ENCODE measurements around the gene DLGAP1.
A peak's percentile ranks its signal among the peaks of the same experiment; 100 is the strongest.
"Not testable (repeated sequence)": the region's sequence is repeated elsewhere in the genome, so short reads cannot be mapped to it uniquely, and the experiment has no call there.

The DLGAP1 gene

DNA sequence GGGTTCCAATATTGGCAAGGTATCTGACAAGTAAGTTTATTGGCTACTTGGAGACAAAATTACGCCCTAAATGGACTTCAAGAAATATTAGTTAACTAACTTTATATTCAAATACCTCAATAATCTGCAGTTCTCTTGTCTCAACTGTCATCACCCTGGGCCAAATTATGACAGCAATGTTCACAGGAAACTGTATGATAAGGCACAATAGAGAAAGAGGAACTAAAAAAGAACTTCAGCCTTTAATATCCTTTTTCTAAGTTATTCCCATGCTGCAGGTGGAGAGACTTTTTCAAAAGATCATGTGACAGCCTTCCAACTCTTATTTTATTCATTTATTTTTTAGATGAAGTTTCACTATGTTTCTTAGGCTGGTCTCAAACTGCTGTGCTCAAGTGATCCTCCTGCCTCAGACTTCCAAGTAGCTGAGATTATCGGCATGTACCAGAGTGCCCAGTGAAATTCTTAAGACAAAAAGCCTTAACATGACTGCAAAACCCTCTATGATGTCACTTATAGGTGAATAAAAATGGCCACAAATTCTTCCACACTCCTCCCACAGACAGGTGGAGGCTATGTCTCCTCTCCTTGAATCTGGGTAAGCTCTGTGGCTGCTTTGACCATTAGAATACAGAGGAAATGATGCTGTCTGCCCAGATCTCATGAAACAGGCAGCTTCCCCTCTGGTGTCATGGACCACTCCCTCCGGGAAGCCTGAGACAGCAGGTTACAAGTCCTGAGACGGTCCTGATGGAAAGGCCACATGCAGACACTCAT, 794.2 kb downstream of the DLGAP1 start:
- no peak for DNase-seq (ENCODE audit: low read depth in 2 of 2)

DNA sequence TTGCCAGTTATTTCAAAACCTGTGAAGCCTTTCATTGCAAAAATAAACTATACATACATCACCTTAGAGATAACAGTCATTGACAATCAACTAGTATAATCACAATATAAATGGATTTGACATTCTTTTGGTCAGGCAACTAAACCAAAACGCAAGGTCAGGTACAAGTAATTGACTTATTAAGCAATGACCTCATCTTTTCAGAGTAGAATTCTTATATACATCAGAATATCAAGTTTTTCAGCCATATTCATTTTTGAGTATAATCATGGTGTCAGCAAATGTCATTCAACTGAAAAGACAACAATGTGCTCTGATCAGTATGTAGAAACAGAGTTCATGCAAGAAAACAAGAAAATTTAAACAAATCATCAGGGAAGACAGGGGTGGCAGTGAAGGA, 796.6 kb downstream of the DLGAP1 start:
- no peak for DNase-seq (ENCODE audit: low read depth in 2 of 2)

DNA sequence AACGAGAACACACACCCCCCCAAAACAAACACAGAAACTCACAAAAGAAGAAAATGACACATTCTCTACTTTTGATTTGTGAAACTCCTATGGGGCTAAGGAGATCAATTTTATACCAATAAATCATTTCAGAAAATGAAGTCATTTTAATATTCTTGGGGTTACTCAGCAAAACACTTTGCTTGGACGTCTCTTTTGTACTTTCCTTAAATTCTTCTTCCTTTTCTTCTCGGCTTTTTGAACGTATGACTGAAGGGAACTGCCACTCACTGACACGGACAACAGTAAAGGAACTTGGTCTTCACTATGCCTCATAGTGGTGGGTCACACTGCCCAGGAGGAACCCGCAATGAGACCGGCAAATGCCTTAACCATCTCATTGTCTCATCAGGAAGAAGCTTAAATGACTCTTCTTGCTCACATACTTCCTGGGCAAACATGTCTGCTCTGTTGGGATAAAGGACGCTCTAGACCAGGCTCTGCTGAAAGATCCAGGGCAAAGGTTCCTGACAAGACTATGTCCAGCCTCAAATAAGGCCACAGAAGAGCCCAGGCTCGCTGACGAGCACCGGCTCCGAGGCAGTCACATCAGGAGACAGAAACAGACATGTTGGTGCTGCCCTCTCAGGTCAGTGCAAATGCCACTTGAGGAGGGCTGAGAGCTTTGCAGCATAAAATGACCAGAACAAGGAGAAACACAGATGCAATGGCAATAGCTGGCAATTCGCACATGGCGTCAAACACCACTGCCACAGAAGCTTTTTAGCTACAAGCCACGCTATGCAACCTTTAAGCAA, 799.7 kb downstream of the DLGAP1 start:
- no peak for DNase-seq (ENCODE audit: low read depth in 2 of 2)

DNA sequence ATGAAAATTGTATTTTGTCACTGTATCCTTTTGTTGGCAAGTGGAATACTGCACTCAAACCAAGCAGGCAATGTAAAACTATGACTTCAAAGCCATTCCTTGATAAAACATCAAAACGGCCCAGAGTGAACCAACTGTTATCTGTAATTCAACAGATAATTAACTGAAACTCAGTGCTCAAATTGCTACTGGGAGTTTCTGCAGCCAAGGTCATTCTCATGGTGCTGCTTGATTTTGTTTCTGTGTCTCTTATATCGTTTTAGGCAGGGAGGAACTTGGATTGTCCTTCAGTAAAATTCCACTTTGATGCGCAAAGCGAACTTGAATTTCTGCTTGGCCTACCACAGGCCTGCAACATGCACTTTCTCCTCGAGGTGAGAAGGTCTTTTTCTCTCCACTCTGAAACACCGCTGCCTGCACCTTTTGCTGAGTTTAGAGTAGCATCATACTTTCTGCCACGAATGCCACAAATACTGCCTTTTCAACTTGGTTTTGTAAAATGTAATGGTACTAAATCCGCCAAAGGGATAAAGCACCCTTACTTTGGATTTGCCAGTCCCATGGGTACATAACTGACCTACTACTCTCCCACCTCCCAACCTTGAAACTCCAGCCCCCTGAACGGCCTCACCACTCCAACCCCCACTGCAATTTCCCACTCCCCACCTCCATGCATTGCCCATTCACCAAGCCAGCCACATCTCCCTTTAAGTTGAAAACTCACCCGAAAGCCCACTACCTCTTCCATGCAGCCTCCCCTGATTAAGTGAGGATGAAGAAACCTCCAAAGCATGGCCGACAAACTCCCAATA, 800.5 kb downstream of the DLGAP1 start:
- DNase-seq (ENCODE audit: low read depth in 2 of 2), result no peak

DNA sequence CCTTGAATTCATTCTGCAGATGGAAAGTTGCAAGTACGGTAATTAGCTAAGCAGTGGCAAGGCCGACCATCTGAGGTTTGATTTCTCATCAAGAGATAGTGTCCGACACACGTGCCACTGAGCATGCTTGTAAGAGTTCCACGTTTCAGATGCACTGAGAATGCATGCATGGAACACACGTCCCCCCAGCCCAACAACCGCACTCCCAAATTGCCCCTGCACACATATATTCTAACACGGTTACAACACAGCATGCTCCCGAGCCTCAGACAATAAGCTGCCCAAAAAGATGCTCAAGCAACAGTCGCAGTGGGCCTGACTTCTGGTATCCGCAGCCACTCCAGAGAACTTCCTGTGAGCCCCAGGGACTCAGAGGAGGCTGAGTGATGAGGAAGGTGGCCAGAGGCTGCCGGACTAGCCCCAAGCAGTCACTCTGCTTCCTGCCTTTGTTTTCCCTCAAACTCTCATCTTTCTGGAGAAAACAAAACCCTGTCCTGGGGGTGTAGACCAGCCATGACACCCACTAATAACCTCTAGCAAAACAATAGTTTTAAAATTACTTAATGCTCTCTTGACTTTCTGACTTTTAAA, 801.2 kb downstream of the DLGAP1 start:
- no peak for DNase-seq (ENCODE audit: low read depth in 2 of 2)

DNA sequence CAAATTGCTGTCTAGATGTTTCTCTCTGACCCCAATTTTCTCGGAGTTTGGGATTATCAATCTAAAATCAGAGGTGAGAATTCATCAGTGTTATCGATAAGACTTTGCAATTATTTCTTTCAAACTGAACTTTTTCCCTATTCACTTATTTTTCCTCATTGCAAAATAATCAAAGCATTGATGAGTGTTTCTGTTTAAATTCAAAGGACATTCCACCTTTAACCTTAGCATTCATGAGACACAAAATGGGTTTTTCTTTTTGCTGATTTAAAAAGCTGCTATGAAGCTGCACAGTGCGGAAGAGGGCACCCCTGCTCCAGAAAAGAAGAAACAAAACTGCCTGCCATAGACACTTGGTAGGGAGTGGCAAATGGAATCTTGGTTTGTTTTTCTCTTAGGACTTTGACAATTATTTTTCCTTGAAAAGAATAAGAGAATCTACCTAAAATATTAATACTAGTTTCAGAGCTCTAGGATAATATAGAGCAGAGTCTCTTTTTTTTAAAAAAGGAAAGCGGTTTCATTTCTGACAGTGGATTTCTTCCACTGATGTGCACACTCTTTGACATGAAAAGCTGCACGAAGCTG, 801.8 kb downstream of the DLGAP1 start:
- no peak for DNase-seq (ENCODE audit: low read depth in 2 of 2)

DNA sequence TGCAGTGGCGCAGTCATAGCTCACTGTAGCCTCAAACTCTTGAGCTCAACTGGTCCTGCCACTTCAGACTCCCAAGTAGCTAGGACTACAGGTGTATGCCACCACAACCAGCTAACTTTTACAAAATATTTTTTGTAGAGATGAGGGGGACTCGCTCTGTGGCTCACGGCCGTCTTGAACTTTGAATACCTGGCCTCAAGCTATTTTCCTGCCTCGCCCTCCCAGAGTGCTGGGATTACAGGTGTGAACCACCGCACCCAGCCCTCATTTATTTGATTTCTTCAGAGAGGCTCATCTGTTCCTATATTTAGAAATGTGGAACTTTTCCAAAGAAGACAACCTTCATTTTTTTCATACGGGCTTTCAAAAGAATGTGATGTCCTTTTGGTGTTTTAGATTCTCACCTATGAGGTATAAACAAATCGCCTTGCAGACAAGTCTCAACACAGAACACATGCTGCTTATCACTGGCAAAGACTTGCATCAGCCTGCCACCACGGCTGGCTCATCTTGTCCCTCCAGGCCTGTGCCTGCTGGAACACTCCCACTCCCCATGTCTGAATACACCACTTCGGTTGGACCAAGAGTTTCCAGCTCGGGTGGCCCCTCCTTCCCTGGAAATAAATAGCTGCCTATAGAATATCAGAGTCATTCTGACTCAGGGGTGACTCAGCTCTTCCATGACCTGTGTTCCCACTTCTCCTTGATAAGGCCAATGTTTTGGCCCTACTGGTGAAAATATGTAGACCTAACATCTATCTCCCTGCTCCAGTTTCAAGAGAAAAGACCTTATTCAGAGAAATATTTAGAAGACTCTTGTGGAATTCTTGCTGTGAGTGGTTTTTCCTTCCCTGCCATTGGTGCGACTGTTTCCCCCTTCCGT, 802.5 kb downstream of the DLGAP1 start:
- peak; percentile 29 to 78 for DNase-seq (ENCODE audit: low read depth in 2 of 2)

DNA sequence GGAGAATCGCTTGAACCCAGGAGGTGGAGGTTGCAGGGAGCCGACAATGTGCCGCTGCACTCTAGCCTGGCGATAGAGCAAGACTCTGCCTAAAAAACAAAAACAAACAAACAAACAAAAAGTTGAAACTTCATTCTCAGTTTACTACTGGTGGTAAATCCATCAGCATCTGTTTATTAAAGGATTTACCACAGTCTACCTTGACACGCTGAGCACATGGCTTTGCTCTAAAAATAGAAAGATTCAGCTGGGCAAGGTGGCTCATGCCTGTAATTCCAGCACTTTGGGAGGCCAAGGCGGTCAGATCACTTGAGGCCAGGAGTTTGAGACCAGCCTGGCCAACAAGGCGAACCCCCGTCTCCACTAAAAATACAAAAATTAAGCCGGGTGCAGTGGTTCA, 803.8 kb downstream of the DLGAP1 start:
- no peak for DNase-seq (ENCODE audit: low read depth in 2 of 2)

DNA sequence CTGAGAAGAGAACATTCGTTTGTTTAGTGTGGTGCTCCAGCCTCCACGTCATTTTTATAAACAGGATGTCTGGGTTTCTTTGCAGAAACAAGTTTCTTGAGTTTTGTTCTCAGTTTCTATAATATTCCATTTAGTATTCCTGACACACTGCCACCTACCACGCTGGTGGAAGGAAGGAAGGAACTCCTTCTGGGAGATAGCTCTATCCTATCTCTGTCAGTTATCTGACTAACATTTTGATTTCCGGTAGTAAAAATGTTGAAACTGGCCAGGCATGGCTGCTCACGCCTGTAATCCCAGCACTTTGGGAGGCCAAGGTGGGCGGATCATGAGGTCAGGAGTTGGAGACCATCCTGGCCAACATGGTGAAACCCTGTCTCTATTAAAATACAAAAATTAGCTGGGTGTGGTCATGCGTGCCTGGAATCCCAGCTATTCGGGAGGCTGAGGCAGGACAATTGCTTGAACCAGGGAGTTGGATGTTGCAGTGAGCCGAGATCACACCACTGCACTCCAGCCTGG, 804.5 kb downstream of the DLGAP1 start:
- not testable (repeated sequence) for DNase-seq (ENCODE audit: low read depth in 2 of 2)

DNA sequence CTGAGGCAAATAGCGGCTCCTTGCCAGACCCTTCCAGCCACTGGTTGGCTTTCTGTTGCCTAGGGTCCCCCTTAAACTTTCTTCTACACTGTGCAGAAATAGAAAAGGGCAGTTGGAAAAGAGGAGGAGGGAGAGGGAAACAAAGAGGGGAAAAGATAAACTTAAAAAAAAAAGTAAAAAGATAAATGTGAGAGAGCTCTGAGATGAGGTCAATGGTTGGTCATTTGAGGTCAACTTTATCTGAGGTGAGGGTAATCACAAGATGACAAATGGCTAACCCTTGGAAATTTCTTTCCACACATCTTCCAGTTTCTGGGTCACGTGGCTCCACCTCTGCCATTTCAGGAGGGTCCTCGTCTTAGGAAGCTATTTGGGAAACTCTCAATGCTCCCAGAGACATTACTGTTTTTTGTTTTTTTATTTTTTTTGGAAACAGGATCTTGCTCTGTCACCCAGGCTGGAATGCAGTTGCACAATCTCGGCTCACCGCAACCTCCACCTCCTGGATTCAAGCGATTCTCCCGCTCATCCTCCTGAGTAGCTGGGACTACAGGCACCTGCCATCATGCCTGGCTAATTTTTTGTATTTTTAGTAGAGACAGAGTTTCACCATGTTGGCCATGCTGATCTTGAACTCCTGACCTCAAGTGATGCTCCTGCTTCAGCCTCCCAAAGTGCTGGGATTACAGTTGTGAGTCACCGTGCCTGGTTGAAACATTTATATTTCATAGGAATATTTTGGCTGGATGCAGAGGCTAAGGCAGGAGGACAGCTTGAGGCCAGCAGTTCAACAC, 805.3 kb downstream of the DLGAP1 start:
- no peak for DNase-seq (ENCODE audit: low read depth in 2 of 2)

DNA sequence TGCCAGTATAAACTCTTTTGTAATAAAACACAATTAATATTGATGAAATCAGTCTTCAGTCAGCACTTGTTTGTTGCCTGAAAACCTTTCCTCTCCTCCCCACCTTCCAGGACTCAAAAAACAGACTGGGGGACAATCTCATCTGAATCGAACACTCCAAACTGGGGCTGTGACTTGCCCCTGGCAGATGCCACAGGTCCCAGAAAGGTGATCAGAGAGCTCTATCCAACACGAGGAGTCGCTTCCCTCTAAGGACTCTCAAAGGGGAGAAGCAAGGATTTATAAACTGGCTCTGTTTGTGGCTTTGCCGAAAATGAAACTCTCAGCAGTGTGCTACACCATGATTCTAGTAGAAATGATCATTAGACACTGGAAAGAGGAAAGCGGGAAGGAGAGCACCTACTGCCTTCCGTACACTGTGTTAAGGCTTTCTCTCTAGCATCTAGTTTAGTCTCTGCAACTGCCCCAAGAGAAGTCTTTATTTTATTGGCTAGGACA, 805.9 kb downstream of the DLGAP1 start:
- DNase-seq (ENCODE audit: low read depth in 2 of 2), result no peak

DNA sequence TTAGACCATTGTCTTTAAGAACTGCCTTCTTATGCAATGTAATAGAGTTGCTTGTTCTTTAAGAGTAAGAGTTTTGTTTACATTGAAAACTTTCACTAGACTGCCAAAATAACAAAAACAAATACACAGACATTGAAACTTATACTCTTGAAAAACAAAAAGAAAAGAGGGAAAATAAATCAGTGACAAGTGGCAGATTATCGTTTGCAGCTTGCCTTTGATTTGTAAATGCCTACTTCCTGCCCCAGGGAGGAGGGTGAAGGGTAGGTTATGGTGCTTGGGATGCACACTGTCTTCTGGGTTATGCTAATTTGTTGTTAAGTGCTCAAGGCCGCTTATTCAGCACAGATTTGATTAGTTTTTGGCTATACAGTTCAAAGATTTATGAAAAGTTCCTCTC, 806.5 kb downstream of the DLGAP1 start:
- no peak for DNase-seq (ENCODE audit: low read depth in 2 of 2)

DNA sequence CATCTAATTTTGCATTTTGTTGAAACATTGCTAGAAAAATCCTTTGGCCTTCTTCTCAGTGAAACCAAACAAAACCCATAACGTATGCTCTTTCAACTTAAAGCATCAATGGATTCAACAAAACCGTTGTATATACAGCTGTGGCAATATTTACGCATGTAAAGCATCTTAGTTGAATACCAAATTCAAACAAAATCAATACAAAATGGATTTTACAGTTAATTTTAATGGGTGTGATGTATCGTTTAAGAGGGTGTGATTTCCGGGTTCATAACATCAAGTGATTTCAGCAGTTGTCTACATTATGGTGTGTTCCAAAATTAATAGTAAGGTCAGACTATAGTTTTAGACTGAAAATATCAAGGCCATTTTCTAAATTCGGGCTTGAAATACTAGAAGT, 806.9 kb downstream of the DLGAP1 start:
- no peak for DNase-seq (ENCODE audit: low read depth in 2 of 2)

DNA sequence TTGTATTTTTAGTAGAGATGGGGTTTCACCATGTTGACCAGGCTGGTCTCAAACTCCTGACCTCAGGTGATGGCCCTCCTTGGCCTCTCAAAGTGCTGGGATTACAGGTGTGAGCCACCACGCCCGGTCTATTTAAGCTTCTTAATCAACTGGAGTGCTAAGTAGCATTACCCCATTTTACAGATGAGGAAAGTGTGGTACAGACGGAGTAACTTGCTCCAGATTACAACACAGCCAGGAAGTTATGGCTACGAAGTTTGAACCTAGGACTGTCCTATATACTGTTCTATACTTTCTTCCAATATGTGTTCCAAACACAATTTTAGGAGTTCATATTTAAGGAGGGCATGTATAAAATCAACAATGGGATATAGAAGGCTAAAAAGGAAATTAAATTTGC, 807.5 kb downstream of the DLGAP1 start:
- DNase-seq (ENCODE audit: low read depth in 2 of 2), result no peak

DNA sequence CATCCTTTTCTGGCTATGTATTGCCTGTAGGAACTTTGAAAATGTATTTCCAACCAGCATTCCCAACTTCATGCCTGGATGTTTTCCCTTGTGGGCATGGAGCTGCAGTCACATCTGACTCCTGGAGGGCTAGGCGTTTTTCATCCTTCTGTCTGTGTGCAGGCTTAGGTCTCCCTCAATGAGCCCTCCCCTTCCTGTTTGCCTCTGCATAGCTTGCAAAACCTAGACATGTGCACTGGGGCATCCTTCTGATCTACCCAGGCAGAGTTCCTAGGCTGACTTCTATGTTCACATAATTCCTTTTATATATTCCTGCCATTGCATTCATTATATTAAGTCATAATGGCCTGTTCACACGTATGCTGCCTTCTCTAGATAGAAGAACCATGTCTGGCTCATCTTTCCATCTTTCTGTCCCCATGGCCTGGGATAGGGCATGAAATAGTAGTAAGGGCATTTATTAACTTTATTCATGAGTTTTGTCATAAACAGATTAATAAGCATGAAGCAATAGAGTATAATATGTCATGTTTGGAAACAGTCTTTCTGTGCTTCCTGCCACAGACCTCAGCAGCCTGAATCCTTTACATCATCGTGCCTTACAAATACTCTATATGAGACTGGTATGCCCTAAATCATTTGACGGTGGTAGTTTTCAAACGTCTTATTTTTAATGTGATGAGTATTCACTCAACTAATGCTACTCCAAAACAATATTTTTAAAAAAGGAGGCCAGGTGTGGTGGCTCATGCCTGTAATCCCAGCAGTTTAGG, 809.5 kb downstream of the DLGAP1 start:
- no peak for DNase-seq (ENCODE audit: low read depth in 2 of 2)

DNA sequence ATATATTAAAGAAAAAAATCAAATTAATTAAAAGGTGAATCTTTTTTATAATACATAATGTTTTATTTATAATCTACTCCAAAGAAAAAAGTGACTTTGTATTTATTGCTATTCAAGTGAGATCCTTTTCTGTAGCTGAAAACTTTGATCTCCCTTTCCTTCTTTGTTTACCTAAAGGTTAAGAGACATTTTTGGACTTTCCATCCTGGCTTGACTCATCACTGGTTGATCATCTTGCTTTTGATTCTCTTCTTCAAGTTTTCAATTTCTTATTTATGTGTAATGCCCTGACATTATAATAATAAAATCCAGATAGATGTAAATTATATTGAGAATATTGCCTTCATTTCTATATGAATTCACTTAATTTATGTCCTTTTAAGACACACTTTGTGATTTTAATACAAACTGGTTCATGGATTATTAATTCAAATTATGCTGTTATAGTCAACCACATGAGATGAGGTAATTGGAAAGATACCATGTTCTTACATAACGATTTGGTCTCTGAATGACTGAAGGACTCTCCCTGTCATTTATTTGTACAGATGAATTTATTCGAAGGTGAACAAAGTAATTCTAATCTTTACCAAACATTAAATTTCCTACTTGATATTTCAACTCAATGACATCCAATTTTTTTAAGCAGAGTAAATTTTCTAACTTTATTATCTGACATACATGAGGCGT, 820.7 kb downstream of the DLGAP1 start:
- no peak for DNase-seq (ENCODE audit: low read depth in 2 of 2)

DNA sequence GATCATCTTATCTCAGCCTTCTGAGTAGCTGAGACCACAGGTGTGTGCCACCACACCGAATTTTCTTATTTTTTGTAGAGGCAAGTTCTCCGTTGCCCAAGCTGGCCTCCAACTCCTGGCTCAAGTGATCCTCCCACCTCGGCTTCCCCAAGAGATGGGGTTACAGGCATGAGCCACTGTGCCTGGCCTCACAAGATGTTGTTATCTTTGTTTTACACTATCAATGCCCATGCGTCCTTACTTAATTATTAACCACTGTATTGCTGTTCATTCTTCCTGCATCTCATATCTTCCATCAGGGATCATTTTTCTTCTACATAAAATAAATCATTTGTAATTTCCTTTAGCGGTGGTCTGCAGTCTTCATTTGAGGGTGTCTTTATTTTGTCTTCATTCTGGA, 823.2 kb downstream of the DLGAP1 start:
- DNase-seq (ENCODE audit: low read depth in 2 of 2), result no peak

DNA sequence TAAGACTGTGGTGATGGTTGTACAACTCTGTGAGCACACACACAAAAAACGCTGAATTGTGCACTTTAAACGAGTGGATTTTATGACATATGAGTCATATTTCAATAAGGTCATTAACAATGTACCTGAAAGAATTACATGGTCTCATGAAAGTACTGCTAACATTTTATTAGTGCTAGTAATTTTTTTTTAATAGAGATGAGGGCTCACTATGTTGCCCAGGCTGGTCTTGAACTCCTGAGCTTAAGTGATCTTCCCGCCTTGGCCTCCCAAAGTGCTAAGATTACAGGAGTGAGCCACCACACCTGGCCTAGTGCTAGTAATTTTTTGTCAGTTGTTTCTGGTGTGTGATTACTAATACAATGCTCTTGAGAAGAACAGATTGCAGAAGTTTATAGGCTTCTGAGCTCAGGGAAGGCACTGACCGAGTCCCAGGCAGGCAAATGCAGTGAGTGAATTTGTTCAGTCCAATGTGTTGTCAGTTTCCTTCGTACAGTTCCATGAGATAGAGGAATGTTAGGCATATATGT, 828.1 kb downstream of the DLGAP1 start:
- no peak for DNase-seq (ENCODE audit: low read depth in 2 of 2)

Measured in stimulated activated CD4-positive, alpha-beta T cell treated with anti-CD3 and anti-CD28 coated beads, Interleukin-12 subunit alpha, Interleukin-12 subunit beta, amount 100 ng/mL, for 24 hours (primary cell).